Stomach smooth muscle (tissue), 2 donors: ENCODE results near the gene SFRP5.

ENCODE experiments used
- H3K27ac ChIP-seq: one replicate; pipeline ENCODE4 v1.7.0; 2013; ENCODE audit warnings: mild to moderate bottlenecking, low read length, inconsistent platforms
- H3K27me3 ChIP-seq, 2 donors: one replicate each; pipeline ENCODE4 v1.7.0; 2013; ENCODE audit warnings: low read length in 2 of 2; ENCODE audit not compliant: insufficient read depth in 2 of 2, control insufficient read depth in 1 of 2
- H3K36me3 ChIP-seq, 2 donors: one replicate each; pipeline ENCODE4 v1.7.0; 2013; ENCODE audit warnings: low read length in 2 of 2; ENCODE audit not compliant: control insufficient read depth in 2 of 2, insufficient read depth in 2 of 2
- H3K4me1 ChIP-seq: one replicate; pipeline ENCODE4 v1.7.0; 2013; ENCODE audit warnings: low read length; ENCODE audit not compliant: control insufficient read depth, insufficient read depth
- H3K4me3 ChIP-seq, 2 donors: one replicate each; pipeline ENCODE4 v1.7.0; 2013; ENCODE audit warnings: low read length in 2 of 2
- H3K9ac ChIP-seq, 2 donors: one replicate each; pipeline ENCODE4 v1.7.0; 2013; ENCODE audit warnings: low read length in 2 of 2, mild to moderate bottlenecking in 1 of 2
- H3K9me3 ChIP-seq, 2 donors: one replicate each; pipeline ENCODE4 v1.7.0; 2013; ENCODE audit warnings: low read length in 2 of 2; ENCODE audit not compliant: control insufficient read depth in 2 of 2
- donor health status: healthy.
- donor health status: Pancreatic carcinoma.

The SFRP5 gene

GRCh38 chr10:97755718-97756117, 16.1 kb downstream of the SFRP5 start:
- Histone ChIP-seq H3K9me3 (no peaks in the 10 kb centered on the region), H3K27ac (no peak overlapping the region), H3K4me1 (no peaks in the 10 kb centered on the region), H3K9ac (no peak overlapping the region), H3K36me3 (peaks cover 46 to 64% of the 10 kb centered on the region in 2 donors), H3K27me3 (no peaks in the 10 kb centered on the region), H3K4me3 (no peak overlapping the region)

- H3K9ac ChIP-seq = no peak overlapping the region
- H3K9me3 ChIP-seq = no peaks in the 10 kb centered on the region
- H3K4me1 ChIP-seq = no peaks in the 10 kb centered on the region
- H3K36me3 ChIP-seq = peaks cover 50 to 68% of the 10 kb centered on the region in 2 donors
- no peak overlapping the region for H3K27ac ChIP-seq
- H3K4me3 ChIP-seq = no peak overlapping the region
- H3K27me3 ChIP-seq = no peaks in the 10 kb centered on the region
These were observed 17.1 kb downstream of the SFRP5 start for GRCh38 chr10:97754726-97755125.

DNA sequence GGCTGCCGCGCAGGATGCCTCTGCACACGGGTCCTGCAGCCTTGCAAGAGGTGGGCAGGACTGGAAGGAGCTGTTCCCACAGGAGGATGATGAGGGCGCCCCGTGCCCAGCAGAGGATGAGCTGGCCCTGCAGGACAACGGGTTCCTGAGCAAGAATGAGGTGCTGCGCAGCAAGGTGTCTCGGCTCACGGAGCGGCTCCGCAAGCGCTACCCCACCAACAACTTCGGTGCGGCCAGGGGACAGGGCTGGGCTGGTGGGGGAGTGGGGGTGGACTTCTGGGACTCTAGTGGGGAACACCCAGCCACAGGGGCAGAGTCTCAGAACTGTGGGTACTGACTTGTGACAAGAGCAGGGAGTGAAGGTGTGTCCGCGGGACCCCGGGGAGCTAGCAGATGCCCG, 18.8 kb downstream of the SFRP5 start:
- no peak overlapping the region for H3K9ac ChIP-seq
- peaks cover 64 to 81% of the 10 kb centered on the region in 2 donors for H3K36me3 ChIP-seq
- H3K27me3 ChIP-seq = no peaks in the 10 kb centered on the region
- H3K9me3 ChIP-seq = no peaks in the 10 kb centered on the region
- no peaks in the 10 kb centered on the region for H3K4me1 ChIP-seq
- no peak overlapping the region for H3K4me3 ChIP-seq
- no peak overlapping the region for H3K27ac ChIP-seq

DNA sequence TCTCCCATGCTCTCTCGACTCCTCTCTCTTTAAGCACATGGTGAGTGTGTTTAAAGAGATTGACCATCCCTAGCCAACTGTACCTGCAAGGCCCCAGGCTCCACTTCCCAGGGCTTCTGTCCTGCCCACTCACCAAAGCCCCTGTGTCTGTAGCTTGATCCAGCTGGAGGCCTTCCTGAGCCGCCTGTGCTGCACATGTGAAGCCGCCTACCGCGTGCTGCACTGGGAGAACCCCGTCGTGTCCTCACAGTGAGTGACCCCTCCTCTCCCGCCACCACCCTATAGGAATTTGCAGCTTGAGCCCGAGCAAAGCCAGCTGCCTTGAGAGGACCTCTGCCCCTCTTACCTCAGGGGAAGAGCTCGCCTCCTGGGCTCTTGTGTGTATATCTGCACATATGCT, 23.7 kb downstream of the SFRP5 start:
- Histone ChIP-seq H3K4me3 (no peak overlapping the region), H3K4me1 (no peaks in the 10 kb centered on the region), H3K27ac (no peak overlapping the region), H3K9ac (no peak overlapping the region), H3K36me3 (peaks cover 58 to 64% of the 10 kb centered on the region in 2 donors), H3K9me3 (no peaks in the 10 kb centered on the region), H3K27me3 (no peaks in the 10 kb centered on the region)

GRCh38 chr10:97747573-97747972, 24.2 kb downstream of the SFRP5 start:
- Histone ChIP-seq H3K27me3 (no peaks in the 10 kb centered on the region), H3K9me3 (no peaks in the 10 kb centered on the region), H3K4me3 (no peak overlapping the region), H3K9ac (no peak overlapping the region), H3K4me1 (no peaks in the 10 kb centered on the region), H3K36me3 (peaks cover 55 to 66% of the 10 kb centered on the region in 2 donors), H3K27ac (no peak overlapping the region)

GRCh38 chr10:97744405-97745035, 27.3 kb downstream of the SFRP5 start:
- Histone ChIP-seq H3K36me3 (peaks cover 32 to 52% of the 10 kb centered on the region in 2 donors), H3K9me3 (no peaks in the 10 kb centered on the region), H3K27ac (no peak overlapping the region), H3K4me3 (no peak overlapping the region), H3K4me1 (no peaks in the 10 kb centered on the region), H3K9ac (no peak overlapping the region), H3K27me3 (no peaks in the 10 kb centered on the region)

GRCh38 chr10:97743169-97743943, 28.4 kb downstream of the SFRP5 start:
- Histone ChIP-seq H3K9me3 (no peaks in the 10 kb centered on the region), H3K4me3 (no peak overlapping the region), H3K4me1 (peaks cover 4% of the 10 kb centered on the region), H3K9ac (no peak overlapping the region), H3K27ac (no peak overlapping the region), H3K36me3 (peaks cover 24 to 44% of the 10 kb centered on the region in 2 donors), H3K27me3 (no peaks in the 10 kb centered on the region)

DNA sequence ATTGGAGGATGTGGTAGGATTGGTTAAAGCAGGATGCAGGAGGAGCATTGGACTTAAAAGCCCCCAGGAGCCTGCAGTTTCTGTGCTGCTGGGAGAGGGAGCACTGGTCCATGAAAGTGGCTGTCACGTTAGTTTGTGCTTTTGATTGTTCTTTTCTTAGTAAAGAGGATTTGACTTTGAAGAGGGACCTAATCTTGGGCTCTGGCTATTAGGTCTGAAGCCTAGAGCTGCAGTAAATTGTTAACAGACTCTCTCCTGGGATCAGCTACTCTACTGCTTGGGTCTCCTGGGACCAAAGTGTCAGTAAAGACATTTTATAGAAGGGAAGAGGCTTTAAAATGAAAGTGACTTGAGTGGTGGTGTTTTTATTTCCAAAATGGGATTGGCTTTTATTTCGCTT, 31.2 kb downstream of the SFRP5 start:
- H3K9ac ChIP-seq = no peak overlapping the region
- no peaks in the 10 kb centered on the region for H3K9me3 ChIP-seq
- no peaks in the 10 kb centered on the region for H3K27me3 ChIP-seq
- peaks cover 15 to 33% of the 10 kb centered on the region in 2 donors for H3K36me3 ChIP-seq
- H3K4me3 ChIP-seq = no peak overlapping the region
- H3K4me1 ChIP-seq = peaks cover 19% of the 10 kb centered on the region
- no peak overlapping the region for H3K27ac ChIP-seq

- no peak overlapping the region for H3K27ac ChIP-seq
- H3K9ac ChIP-seq = no peak overlapping the region
- H3K36me3 ChIP-seq = peaks cover 4 to 23% of the 10 kb centered on the region in 2 donors
- H3K4me1 ChIP-seq = peaks cover 19% of the 10 kb centered on the region
- H3K9me3 ChIP-seq = no peaks in the 10 kb centered on the region
- peak overlapping the region in 1 of 2 donors; percentile 22 for H3K4me3 ChIP-seq
- no peaks in the 10 kb centered on the region for H3K27me3 ChIP-seq
These were observed 33.2 kb downstream of the SFRP5 start for GRCh38 chr10:97738616-97739015.

DNA sequence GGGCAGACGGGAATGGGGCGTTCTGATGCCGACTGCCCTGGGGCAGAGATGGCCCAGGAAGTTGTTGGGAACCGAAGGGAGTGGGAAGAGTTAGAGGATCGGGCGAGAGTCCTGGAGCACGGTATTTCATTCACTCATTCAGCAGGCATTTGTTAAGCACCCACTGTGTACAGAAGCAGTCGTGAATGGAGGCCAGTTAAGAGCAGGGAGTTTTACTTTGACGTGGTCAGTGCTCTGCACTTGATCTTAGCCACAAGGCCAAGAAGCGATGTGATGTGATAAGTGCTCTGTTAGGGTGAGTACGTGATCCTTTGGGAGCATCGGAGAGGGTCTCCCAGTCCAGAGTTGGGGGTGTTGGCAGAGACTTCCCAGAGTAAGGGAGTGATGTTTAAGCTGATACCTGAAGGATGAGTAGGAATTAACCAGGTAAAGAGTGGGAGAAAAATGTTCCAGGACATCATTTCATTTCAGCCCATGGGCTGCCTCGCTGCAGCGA, 34.0 kb downstream of the SFRP5 start:
- H3K4me1 ChIP-seq = peaks cover 19% of the 10 kb centered on the region
- H3K27ac ChIP-seq = peak overlapping the region; percentile 84
- H3K4me3 ChIP-seq = peak overlapping the region; percentile 61 to 96
- H3K27me3 ChIP-seq = no peaks in the 10 kb centered on the region
- no peaks in the 10 kb centered on the region for H3K9me3 ChIP-seq
- H3K9ac ChIP-seq = peak overlapping the region; percentile 93 to 94
- peaks cover 4 to 15% of the 10 kb centered on the region in 2 donors for H3K36me3 ChIP-seq
